Measurements from ENCODE around the gene BPIFB2. TPM values are rescaled to one million over a fixed set of nuclear protein-coding genes. Genes with fewer than 3 reads are reported as not detected.
"Not testable (repeated sequence)": the region's sequence is repeated elsewhere in the genome, so short reads cannot be mapped to it uniquely, and the experiment has no call there.

Gene BPIFB2
- not detected for total RNA-seq

GRCh38 chr20:33007376-33008335 lies at the start of gene BPIFB2:
Gene BPIFB2 (plus strand): TSS chr20:33007704. CDS start chr20:33008575, 871 bp downstream.
- H3K36me3 Mint-ChIP-seq (ENCODE audit: low read depth), result no peaks in the 10 kb centered on the region
- no peaks in the 10 kb centered on the region for H3K27me3 Mint-ChIP-seq
- H3K27ac Mint-ChIP-seq, result no peak within 1 kb of the TSS
- H3K4me1 Mint-ChIP-seq, result peaks cover 8% of the 10 kb centered on the region
- no peaks in the 10 kb centered on the region for H3K9me3 Mint-ChIP-seq
- no peak within 1 kb of the TSS for H3K4me3 Mint-ChIP-seq
- ATAC-seq (replicated peaks), result no peak

- Mint-ChIP-seq H3K27ac (no peak overlapping the region), H3K4me3 (no peak overlapping the region), H3K9me3 (peaks cover 15% of the 10 kb centered on the region), H3K27me3 (no peaks in the 10 kb centered on the region), H3K36me3 (ENCODE audit: low read depth) (no peaks in the 10 kb centered on the region), H3K4me1 (peaks cover 7% of the 10 kb centered on the region)
- ATAC-seq (replicated peaks), result no peak
Measured at GRCh38 chr20:32958574-32958973, 48.9 kb upstream of the BPIFB2 start.

- H3K4me3 Mint-ChIP-seq, result no peak overlapping the region
- H3K36me3 Mint-ChIP-seq (ENCODE audit: low read depth), result no peaks in the 10 kb centered on the region
- H3K4me1 Mint-ChIP-seq, result peaks cover 13% of the 10 kb centered on the region
- H3K27ac Mint-ChIP-seq, result no peak overlapping the region
- no peak for ATAC-seq (replicated peaks)
- H3K27me3 Mint-ChIP-seq, result no peaks in the 10 kb centered on the region
- H3K9me3 Mint-ChIP-seq, result peaks cover 15% of the 10 kb centered on the region
Measured at GRCh38 chr20:32959351-32960221, 47.9 kb upstream of the BPIFB2 start.

GRCh38 chr20:32960222-32960518 lies 47.3 kb upstream of the BPIFB2 start:
- Mint-ChIP-seq H3K9me3 (peaks cover 15% of the 10 kb centered on the region), H3K27ac (no peak overlapping the region), H3K4me1 (peaks cover 14% of the 10 kb centered on the region), H3K36me3 (ENCODE audit: low read depth) (no peaks in the 10 kb centered on the region), H3K4me3 (no peak overlapping the region), H3K27me3 (no peaks in the 10 kb centered on the region)
- no peak for ATAC-seq (replicated peaks)

GRCh38 chr20:32960849-32961731 lies 46.4 kb upstream of the BPIFB2 start:
- H3K9me3 Mint-ChIP-seq, result peaks cover 15% of the 10 kb centered on the region
- ATAC-seq (replicated peaks), result no peak
- no peak overlapping the region for H3K4me3 Mint-ChIP-seq
- H3K4me1 Mint-ChIP-seq, result peaks cover 17% of the 10 kb centered on the region
- no peaks in the 10 kb centered on the region for H3K27me3 Mint-ChIP-seq
- no peaks in the 10 kb centered on the region for H3K36me3 Mint-ChIP-seq (ENCODE audit: low read depth)
- H3K27ac Mint-ChIP-seq, result no peak overlapping the region

GRCh38 chr20:32962053-32962452 lies 45.5 kb upstream of the BPIFB2 start:
- Mint-ChIP-seq H3K9me3 (peaks cover 10% of the 10 kb centered on the region), H3K27ac (no peak overlapping the region), H3K36me3 (ENCODE audit: low read depth) (no peaks in the 10 kb centered on the region), H3K4me3 (no peak overlapping the region), H3K4me1 (peaks cover 23% of the 10 kb centered on the region), H3K27me3 (no peaks in the 10 kb centered on the region)
- ATAC-seq (replicated peaks), result no peak

- not testable (repeated sequence) for H3K9me3 Mint-ChIP-seq; H3K36me3 Mint-ChIP-seq (ENCODE audit: low read depth); H3K27ac Mint-ChIP-seq; ATAC-seq (replicated peaks); H3K4me3 Mint-ChIP-seq; H3K27me3 Mint-ChIP-seq
- H3K4me1 Mint-ChIP-seq, result peaks cover 28% of the 10 kb centered on the region
Measured at GRCh38 chr20:32962646-32963045, 44.9 kb upstream of the BPIFB2 start.

- H3K9me3 Mint-ChIP-seq, result peaks cover 2% of the 10 kb centered on the region
- no peak overlapping the region for H3K4me3 Mint-ChIP-seq
- ATAC-seq (replicated peaks), result no peak
- H3K36me3 Mint-ChIP-seq (ENCODE audit: low read depth), result no peaks in the 10 kb centered on the region
- peaks cover 33% of the 10 kb centered on the region for H3K4me1 Mint-ChIP-seq
- no peaks in the 10 kb centered on the region for H3K27me3 Mint-ChIP-seq
- peak overlapping the region; percentile 79 for H3K27ac Mint-ChIP-seq
Measured at GRCh38 chr20:32963176-32963575, 44.3 kb upstream of the BPIFB2 start.

GRCh38 chr20:32964575-32964974 lies 42.9 kb upstream of the BPIFB2 start:
- Mint-ChIP-seq H3K27ac (no peak overlapping the region), H3K9me3 (no peaks in the 10 kb centered on the region), H3K4me3 (no peak overlapping the region), H3K27me3 (no peaks in the 10 kb centered on the region), H3K36me3 (ENCODE audit: low read depth) (no peaks in the 10 kb centered on the region), H3K4me1 (peaks cover 36% of the 10 kb centered on the region)
- no peak for ATAC-seq (replicated peaks)

- Mint-ChIP-seq H3K4me1 (peaks cover 42% of the 10 kb centered on the region), H3K9me3 (no peaks in the 10 kb centered on the region), H3K36me3 (ENCODE audit: low read depth) (no peaks in the 10 kb centered on the region), H3K27ac (no peak overlapping the region), H3K4me3 (no peak overlapping the region), H3K27me3 (no peaks in the 10 kb centered on the region)
- ATAC-seq (replicated peaks), result no peak
Measured at GRCh38 chr20:32965115-32965514, 42.4 kb upstream of the BPIFB2 start.

GRCh38 chr20:32965581-32966373 lies 41.7 kb upstream of the BPIFB2 start:
- H3K4me1 Mint-ChIP-seq, result peaks cover 43% of the 10 kb centered on the region
- no peak overlapping the region for H3K4me3 Mint-ChIP-seq
- ATAC-seq (replicated peaks), result no peak
- no peaks in the 10 kb centered on the region for H3K36me3 Mint-ChIP-seq (ENCODE audit: low read depth)
- no peaks in the 10 kb centered on the region for H3K27me3 Mint-ChIP-seq
- H3K27ac Mint-ChIP-seq, result no peak overlapping the region
- no peaks in the 10 kb centered on the region for H3K9me3 Mint-ChIP-seq

GRCh38 chr20:32966382-32966781 lies 41.1 kb upstream of the BPIFB2 start:
- H3K4me3 Mint-ChIP-seq, result no peak overlapping the region
- H3K4me1 Mint-ChIP-seq, result peaks cover 43% of the 10 kb centered on the region
- H3K9me3 Mint-ChIP-seq, result no peaks in the 10 kb centered on the region
- ATAC-seq (replicated peaks), result no peak
- H3K27me3 Mint-ChIP-seq, result no peaks in the 10 kb centered on the region
- H3K27ac Mint-ChIP-seq, result no peak overlapping the region
- H3K36me3 Mint-ChIP-seq (ENCODE audit: low read depth), result no peaks in the 10 kb centered on the region

- Mint-ChIP-seq H3K27me3 (no peaks in the 10 kb centered on the region), H3K4me3 (no peak overlapping the region), H3K27ac (no peak overlapping the region), H3K9me3 (no peaks in the 10 kb centered on the region), H3K4me1 (peaks cover 43% of the 10 kb centered on the region), H3K36me3 (ENCODE audit: low read depth) (no peaks in the 10 kb centered on the region)
- peak; percentile 43 for ATAC-seq (replicated peaks)
Measured at GRCh38 chr20:32966881-32967781, 40.4 kb upstream of the BPIFB2 start.

All from activated T-helper 17 cell treated with anti-CD3 and anti-CD28 coated beads, Interleukin-2, amount 50 U/mL, for 72 hours (primary cell).